GM18519 (cell line): ENCODE data around the gene MGST1.

Experiments
- ATAC-seq: cut with Tn5 transposase; IDR thresholded peaks from one replicate; pipeline ENCODE4 v1.9.1; 2021; ENCODE audit warnings: mild to moderate bottlenecking, moderate library complexity; ENCODE audit not compliant: unreplicated experiment, low FRiP score

Gene MGST1

DNA sequence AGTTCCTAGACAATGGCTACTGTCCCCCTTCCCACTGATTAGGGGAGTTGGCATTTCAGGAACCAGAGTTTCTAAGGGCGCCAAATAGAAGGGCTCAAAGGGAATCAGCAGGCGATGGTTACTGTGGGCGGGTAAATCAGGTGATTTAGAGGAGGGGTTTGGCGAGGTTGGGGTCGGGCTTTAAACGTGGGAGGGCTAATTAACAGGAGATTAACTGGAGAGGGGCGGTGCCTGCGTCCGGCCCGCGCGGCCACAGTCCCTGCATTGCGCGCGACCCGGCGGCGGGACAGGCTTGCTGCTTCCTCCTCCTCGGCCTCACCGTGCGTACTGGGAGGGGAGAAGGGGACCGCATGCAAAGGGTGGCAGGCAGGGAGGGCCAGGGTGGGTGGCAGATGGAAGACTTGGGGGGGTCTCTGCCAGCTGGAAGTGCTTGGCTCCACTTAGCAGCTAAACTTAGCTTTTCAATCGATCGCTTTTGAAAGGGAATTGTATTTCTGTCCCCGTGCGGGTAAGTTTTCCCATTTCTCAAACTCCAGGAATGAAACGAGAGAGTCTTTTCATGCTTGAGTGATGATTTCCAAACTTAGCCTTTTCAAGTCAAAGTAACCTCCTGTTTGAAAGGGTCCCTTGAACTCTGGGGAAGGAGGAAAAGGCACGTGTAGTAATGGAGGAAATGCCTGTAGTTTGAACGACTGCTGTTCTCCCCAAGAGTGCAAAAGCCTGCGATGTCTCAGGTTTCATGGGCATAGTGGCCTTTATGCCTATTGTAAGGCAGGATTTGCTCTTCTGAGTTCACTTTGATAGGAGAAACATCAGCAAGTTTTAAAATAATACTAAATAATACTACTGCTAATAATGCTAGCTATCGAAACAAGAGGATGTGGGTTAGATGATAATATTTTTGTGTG, at the start of gene MGST1:
Gene MGST1, plus strand, starts transcription at position 255 of the 908 bp plus-strand sequence. CDS start 6,608 bp downstream, outside the sequence.
- ATAC-seq, result peak; percentile 54

DNA sequence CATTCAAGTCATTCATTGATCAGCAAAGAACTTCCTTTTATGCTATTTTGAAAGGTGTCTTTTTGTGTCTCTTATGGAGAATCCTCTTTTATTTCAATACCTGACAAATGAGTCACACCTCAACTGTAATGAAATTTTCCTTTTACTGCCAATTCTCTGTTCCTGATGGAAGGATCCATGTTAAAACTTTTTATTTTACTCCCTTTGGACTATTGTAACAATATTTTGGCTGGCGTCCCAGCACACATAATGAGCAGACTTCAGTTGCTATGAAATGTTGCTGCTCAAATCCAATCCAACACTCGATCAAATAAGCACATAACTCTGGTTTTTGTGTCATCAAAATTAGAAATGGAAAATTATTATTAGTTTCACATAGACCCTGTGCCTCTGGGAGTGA, 48.0 kb upstream of the MGST1 start:
- no peak for ATAC-seq

- no peak for ATAC-seq
These were observed 47.3 kb upstream of the MGST1 start for GRCh38 chr12:16300122-16300521.

- no peak for ATAC-seq
These were observed 46.7 kb upstream of the MGST1 start for GRCh38 chr12:16300736-16301135.

DNA sequence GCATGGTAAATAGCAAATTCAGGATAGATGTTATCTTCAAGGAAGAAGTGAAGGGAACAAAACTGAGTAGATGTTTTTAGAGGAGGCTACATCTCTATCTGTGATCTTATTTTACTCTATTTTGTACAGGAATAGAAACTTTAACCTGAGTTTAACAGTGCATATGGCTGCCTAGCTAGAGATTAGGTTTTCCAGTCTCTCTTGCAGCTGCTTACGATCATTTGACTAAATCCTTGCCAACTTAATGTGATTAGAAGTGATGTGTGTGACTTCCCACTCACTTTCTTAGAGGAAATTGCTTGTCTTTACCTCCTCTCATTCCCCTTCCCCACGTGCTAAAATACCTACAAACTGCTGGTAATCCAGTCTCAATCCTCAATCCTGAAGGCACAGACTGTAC, 43.5 kb upstream of the MGST1 start:
- ATAC-seq, result no peak

DNA sequence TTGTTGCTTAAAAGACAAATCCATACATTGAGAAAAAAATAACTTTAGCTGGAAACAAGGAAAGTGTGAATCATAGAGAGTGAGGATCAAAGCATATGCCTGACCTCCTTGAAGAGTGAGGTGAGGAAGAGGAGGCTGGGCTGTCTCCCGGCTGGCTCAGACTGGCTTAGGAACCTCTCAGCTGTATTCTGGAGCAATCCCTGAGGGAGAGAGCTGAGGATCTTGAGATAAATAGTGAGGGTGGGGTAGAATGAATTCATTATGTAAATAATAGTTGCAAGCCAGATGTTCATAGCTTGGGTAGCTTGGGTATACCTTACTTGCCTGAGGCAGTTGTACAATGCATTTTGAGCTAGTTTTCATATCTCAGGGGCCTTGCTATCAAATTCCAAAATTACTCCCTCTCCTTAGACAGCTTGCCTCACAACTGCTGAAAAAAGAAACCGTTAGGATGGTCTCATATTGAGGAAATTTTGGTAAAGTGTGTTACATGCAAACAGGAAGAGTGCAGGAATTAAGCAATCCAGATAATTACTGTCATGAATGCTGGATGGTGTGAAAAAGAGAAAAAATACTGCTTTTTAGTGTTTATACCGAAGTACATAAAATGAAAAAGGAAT, 39.5 kb upstream of the MGST1 start:
- ATAC-seq, result no peak

DNA sequence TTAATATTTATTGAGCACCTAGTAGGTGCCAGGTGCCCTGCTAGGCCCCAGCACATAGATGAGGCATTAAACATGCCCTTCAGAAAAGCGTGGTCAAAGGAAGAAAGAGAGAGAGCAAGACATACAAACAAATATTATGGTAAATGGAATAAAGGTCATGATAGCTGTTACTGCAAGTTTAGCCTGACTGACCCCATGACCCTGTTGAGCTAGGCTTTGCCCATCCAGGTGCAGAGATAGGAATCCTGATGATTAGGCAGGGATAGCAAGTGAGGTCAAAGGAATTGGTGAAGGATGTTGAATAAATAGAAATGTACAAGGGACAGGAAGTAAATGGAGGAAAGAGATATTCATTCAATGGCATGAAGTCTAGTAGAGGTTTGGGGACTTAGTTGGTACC, 36.5 kb upstream of the MGST1 start:
- no peak for ATAC-seq

DNA sequence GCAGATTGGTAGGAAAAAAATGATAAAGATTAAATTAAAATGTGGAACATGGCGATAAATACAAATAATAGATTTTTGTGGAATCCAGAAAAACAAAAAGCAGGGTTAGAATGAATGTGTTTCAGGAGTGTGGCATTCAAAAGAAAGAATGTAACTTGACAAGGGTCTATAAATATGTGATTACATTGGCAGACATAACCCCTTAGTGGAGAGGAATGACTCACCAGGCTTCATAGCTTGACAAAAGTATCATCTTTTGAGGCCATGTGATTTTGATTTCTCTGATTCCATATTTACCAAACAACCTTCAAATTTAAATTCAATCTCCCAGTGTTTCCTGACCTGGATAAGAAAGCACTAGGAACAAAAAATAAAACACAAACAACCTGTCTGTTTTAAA, 24.4 kb upstream of the MGST1 start:
- ATAC-seq, result no peak

GRCh38 chr12:16323638-16324037, 23.8 kb upstream of the MGST1 start:
- ATAC-seq, result no peak

DNA sequence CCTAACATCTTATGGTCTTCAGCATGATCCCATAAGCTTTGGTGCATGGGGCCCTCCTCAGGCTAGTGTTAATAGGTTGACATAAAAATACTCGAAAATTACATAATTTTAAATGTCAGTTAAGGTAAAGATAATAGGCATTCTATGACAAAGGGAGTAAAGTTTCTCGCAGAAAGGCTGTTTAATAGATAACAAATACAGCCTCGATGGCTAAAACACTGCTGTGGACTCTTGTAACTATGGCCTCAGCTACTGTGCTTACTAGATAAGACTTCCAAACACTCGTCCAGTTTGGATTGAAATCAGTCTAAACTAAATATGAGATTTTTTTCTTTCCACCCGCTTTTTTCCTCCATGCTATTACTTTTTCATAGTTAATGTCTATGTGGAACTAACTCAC, 23.2 kb upstream of the MGST1 start:
- ATAC-seq, result no peak

- ATAC-seq, result no peak
These were observed 22.7 kb upstream of the MGST1 start for GRCh38 chr12:16324772-16325171.

DNA sequence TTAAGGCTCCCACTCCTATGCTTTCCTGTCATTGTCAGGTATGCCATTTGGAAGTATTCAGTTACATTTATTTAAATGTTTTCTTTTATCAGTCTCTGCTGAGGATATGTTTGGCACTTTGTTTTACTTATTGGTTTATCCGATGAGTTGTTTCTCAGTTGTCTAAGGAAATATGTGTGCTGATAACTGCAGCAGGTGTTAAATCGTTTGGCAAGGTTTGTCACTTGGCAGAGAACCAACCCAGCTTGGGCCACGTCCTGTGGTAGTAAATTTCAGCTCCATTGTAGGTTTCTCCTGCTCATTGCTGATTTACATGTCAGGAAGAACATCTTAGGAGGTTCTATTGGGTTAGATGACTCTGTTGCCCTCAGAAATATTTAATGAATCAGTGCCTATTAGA, 22.0 kb upstream of the MGST1 start:
- ATAC-seq, result no peak

DNA sequence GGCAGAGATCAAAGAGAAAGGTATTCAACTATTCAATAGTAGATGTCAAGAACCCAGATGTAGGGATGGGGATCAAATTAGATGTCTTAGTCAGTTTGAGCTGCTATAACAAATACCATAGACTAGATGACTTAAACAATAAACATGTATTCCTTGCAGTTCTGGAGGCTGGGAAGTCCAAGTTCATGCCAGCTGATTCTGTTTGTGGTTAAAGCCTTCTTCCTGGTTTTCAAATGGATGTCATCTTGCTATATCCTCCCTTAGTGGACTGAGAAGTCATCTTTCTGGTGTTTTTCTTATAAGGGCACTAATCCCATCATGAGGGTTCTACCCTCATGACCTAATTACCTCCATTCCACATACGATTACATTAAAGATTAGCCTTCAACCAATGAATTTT, 19.5 kb upstream of the MGST1 start:
- ATAC-seq, result no peak

GRCh38 chr12:16329594-16329993, 17.9 kb upstream of the MGST1 start:
- no peak for ATAC-seq

GRCh38 chr12:16330560-16330959, 16.9 kb upstream of the MGST1 start:
- ATAC-seq, result no peak

GRCh38 chr12:16331998-16332397, 15.4 kb upstream of the MGST1 start:
- no peak for ATAC-seq

DNA sequence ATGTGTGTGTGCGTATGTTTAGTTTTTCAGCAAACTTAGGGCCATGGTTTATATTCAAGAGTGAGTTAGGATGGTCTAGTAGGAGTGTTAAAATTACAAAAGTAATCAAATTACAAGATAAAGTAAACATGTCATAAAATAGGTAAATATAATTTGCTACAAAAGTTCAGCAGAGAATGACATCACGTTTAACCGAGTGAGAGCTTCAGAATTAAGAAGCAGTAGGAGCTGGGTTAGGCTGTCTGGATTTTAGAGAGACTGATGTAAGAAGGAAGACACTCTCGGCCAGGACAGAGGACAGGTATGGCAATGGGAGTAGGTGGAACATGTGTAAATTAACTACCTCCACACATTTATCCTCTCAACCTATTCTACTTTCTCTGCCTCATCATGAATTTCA, 11.6 kb upstream of the MGST1 start:
- ATAC-seq, result no peak

DNA sequence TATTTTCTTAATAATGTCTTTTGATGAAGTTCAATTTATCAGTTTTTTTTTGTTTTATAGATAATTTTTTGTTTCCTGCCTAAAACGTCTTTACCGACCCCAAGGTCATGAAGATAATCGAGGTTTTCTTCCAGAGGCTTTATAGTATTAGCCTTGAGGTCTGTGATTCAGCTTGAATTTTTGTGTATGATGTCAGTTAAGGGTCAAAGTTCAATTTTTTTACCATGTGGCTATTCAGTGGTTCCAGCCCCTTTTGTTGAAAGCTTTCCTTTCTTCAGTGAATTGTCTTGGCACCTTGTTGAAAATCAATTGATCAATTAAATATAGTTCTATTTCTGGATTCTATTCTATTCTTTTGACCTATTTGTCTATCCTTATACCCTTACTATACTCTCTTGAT, 3.2 kb upstream of the MGST1 start:
- no peak for ATAC-seq

GRCh38 chr12:16345105-16345504, 2.3 kb upstream of the MGST1 start:
- ATAC-seq, result no peak

DNA sequence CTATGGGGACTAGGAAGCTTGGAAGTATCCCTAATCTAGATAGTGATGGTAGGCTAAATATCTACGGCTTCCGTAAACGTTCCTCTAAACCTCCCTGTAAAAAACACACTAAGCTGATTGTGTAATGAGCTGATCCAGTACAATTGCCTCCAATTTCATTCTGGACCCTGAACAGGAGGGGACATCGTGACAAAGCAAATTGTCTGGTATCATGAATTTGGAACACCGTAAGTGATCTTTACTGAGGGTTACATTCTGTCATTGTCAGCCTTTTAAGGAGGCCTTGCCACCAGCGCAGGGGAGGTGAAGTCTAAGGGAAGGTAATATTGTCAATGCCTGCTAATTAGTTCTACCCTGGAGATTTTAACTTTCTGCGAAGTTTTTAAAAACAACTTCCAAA, 487 bp upstream of the MGST1 start:
- ATAC-seq, result no peak

- no peak for ATAC-seq
These were observed 1.1 kb downstream of the MGST1 start for GRCh38 chr12:16348435-16349130.

- ATAC-seq, result no peak
These were observed 1.7 kb downstream of the MGST1 start for GRCh38 chr12:16349131-16349460.
